Chondrocyte (in vitro differentiated cells): Measurements from ENCODE around the gene EFCAB12. TPM values are rescaled to one million over a fixed set of nuclear protein-coding genes. Genes with fewer than 3 reads are reported as not detected.

Experiments
- DNase-seq: peaks from one replicate; pipeline ENCODE4 v3.0.0; 2021; ENCODE audit warnings: mixed read lengths, low spot score
- H3K27ac Mint-ChIP-seq: one replicate; pipeline ENCODE4 v1.8.0; 2021; ENCODE audit warnings: mild to moderate bottlenecking, moderate library complexity, mixed read lengths; ENCODE audit not compliant: unreplicated experiment
- H3K27me3 Mint-ChIP-seq: 2 replicates; pipeline ENCODE4 v1.8.0; 2021; ENCODE audit warnings: low read depth, mixed read lengths
- H3K36me3 Mint-ChIP-seq: 2 replicates; pipeline ENCODE4 v1.8.0; 2021; ENCODE audit warnings: low read depth, mixed read lengths
- H3K4me1 Mint-ChIP-seq: 2 replicates; pipeline ENCODE4 v1.8.0; 2021; ENCODE audit warnings: low read depth, mild to moderate bottlenecking, mixed read lengths
- H3K4me3 Mint-ChIP-seq: one replicate; pipeline ENCODE4 v1.8.0; 2021; ENCODE audit warnings: mild to moderate bottlenecking, moderate library complexity, mixed read lengths; ENCODE audit not compliant: unreplicated experiment
- H3K9me3 Mint-ChIP-seq: 2 replicates; pipeline ENCODE4 v1.8.0; 2021; ENCODE audit warnings: low read depth, mixed read lengths
- CTCF ChIP-seq: fragments of 200-600 bp; sonication (generic); IDR thresholded peaks from 2 replicates; pipeline ENCODE4 v1.5.0; 2021; ENCODE audit warnings: antibody characterized with exemption, mild to moderate bottlenecking, moderate library complexity
- total RNA-seq: library from RNA; stranded (reverse); gene quantifications from 3 replicates; pipeline ENCODE4 v1.2.1, GENCODE V29; 2021

Gene EFCAB12
- total RNA-seq, 1 donor from 2014 or later: not detected

- no peaks in the 10 kb centered on the region for H3K27me3 Mint-ChIP-seq
- no peak for TF ChIP-seq CTCF
- no peaks in the 10 kb centered on the region for H3K9me3 Mint-ChIP-seq
- H3K36me3 Mint-ChIP-seq: peaks cover 10% of the 10 kb centered on the region
- DNase-seq: no peak
- peak overlapping the region; percentile 95 for H3K4me3 Mint-ChIP-seq
- peak overlapping the region; percentile 99 for H3K27ac Mint-ChIP-seq
- peaks cover 46% of the 10 kb centered on the region for H3K4me1 Mint-ChIP-seq
Observed at GRCh38 chr3:129440618-129441190, 12.3 kb upstream of the EFCAB12 start.

- H3K36me3 Mint-ChIP-seq: peaks cover 10% of the 10 kb centered on the region
- peak within 1 kb of the TSS; percentile 99 for H3K27ac Mint-ChIP-seq
- H3K4me1 Mint-ChIP-seq: peaks cover 49% of the 10 kb centered on the region
- peak within 1 kb of the TSS; percentile 95 for H3K4me3 Mint-ChIP-seq
- DNase-seq: peak; percentile 99
- TF ChIP-seq CTCF: no peak
- no peaks in the 10 kb centered on the region for H3K27me3 Mint-ChIP-seq
- no peaks in the 10 kb centered on the region for H3K9me3 Mint-ChIP-seq
Observed at GRCh38 chr3:129439817-129440617, 11.6 kb upstream of the EFCAB12 start, which contains the start of the genes IFT122 and MBD4. Gene IFT122, plus strand, starts transcription at chr3:129440224. Its CDS starts 107 bp downstream, at chr3:129440331. Gene MBD4, minus strand, starts transcription at chr3:129439948. Its CDS starts 115 bp downstream, at chr3:129439833.

- peaks cover 49% of the 10 kb centered on the region for H3K4me1 Mint-ChIP-seq
- no peak for TF ChIP-seq CTCF
Observed at GRCh38 chr3:129439226-129439816, 10.9 kb upstream of the EFCAB12 start.

GRCh38 chr3:129435367-129435766 is 6.9 kb upstream of the EFCAB12 start:
- Mint-ChIP-seq H3K27me3 (no peaks in the 10 kb centered on the region), H3K4me3 (no peak overlapping the region), H3K27ac (no peak overlapping the region), H3K9me3 (no peaks in the 10 kb centered on the region), H3K4me1 (peaks cover 21% of the 10 kb centered on the region), H3K36me3 (peaks cover 27% of the 10 kb centered on the region)
- no peak for DNase-seq
- peak; percentile 11 for TF ChIP-seq CTCF

More at GRCh38 chr3:129439226-129439816, 10.9 kb upstream of the EFCAB12 start:
- H3K27ac Mint-ChIP-seq: peak overlapping the region; percentile 99
- peaks cover 10% of the 10 kb centered on the region for H3K36me3 Mint-ChIP-seq
- no peak for DNase-seq
- peak overlapping the region; percentile 95 for H3K4me3 Mint-ChIP-seq
- no peaks in the 10 kb centered on the region for H3K9me3 Mint-ChIP-seq
- no peaks in the 10 kb centered on the region for H3K27me3 Mint-ChIP-seq

GRCh38 chr3:129434140-129434539 is 5.7 kb upstream of the EFCAB12 start:
- no peak overlapping the region for H3K27ac Mint-ChIP-seq
- H3K4me1 Mint-ChIP-seq: peaks cover 19% of the 10 kb centered on the region
- no peaks in the 10 kb centered on the region for H3K9me3 Mint-ChIP-seq
- peaks cover 27% of the 10 kb centered on the region for H3K36me3 Mint-ChIP-seq
- no peaks in the 10 kb centered on the region for H3K27me3 Mint-ChIP-seq
- no peak for DNase-seq
- no peak for TF ChIP-seq CTCF
- H3K4me3 Mint-ChIP-seq: no peak overlapping the region
